Tibial nerve (tissue), 4 donors: ENCODE results near the gene ANGPTL3.

Experiments
- CTCF ChIP-seq, 5 experiments: fragments of 200-600 bp in 3 of 5; fragments of 450-650 bp in 2 of 5; sonication (generic) in 3 of 5; IDR thresholded peaks; one replicate each; pipeline ENCODE4 v1.5.1; 2016 to 2019; ENCODE audit warnings: antibody characterized with exemption in 5 of 5, mild to moderate bottlenecking in 3 of 5, moderate library complexity in 2 of 5
- EP300 ChIP-seq, 2 donors: sonication (generic); formaldehyde crosslinking; IDR thresholded peaks; one replicate each; pipeline ENCODE4 v1.6.1; 2017; ENCODE audit warnings: antibody characterized with exemption in 2 of 2, mild to moderate bottlenecking in 1 of 2

- no peak for TF ChIP-seq EP300 (IDR thresholded peaks at IDR 0.05)
- no peak for TF ChIP-seq CTCF (IDR thresholded peaks at IDR 0.05)
Observed at GRCh38 chr1:62589321-62589720, 8.0 kb upstream of the ANGPTL3 start.
